CD14-positive monocyte (primary cell): ENCODE data around the gene AKIRIN1. TPM values are rescaled to one million over a fixed set of nuclear protein-coding genes. Genes with fewer than 3 reads are reported as not detected.

Experiments used
- DNase-seq, 3 donors: peaks; one replicate each; pipeline ENCODE4 v3.0.0-alpha.2; 2011 to 2022
- H2AFZ ChIP-seq: 2 replicates; pipeline ENCODE4 v1.6.0; 2012; ENCODE audit warnings: mild to moderate bottlenecking, low read depth, low read length, inconsistent platforms; ENCODE audit not compliant: insufficient read depth, poor library complexity, severe bottlenecking
- H3K27ac ChIP-seq, 2 donors: 1 replicate in 1 of 2; 2 replicates in 1 of 2; pipeline ENCODE4 v1.5.1; 2012 to 2013; ENCODE audit warnings: low read length in 2 of 2, control low read depth in 1 of 2, inconsistent platforms in 1 of 2, low read depth in 1 of 2, mild to moderate bottlenecking in 1 of 2
- H3K27me3 ChIP-seq, 2 donors: one replicate each; pipeline versions ENCODE4 v1.6.0 to v1.6.1; 2011 to 2013; ENCODE audit warnings: low read length in 2 of 2; ENCODE audit not compliant: control insufficient read depth in 2 of 2, insufficient read depth in 2 of 2
- H3K36me3 ChIP-seq, 2 donors: replicated peaks in 1 of 2; 1 replicate in 1 of 2; 2 replicates in 1 of 2; pipeline versions ENCODE4 v1.5.1 to v1.6.1; 2012 to 2013; ENCODE audit warnings: low read length in 2 of 2, control low read depth in 1 of 2, inconsistent platforms in 1 of 2, mild to moderate bottlenecking in 1 of 2; ENCODE audit not compliant: insufficient read depth in 2 of 2, control insufficient read depth in 1 of 2
- H3K4me1 ChIP-seq, 2 donors: 1 replicate in 1 of 2; 2 replicates in 1 of 2; pipeline versions ENCODE4 v1.5.1 to v1.6.1; 2012 to 2013; ENCODE audit warnings: low read length in 2 of 2, control low read depth in 1 of 2, inconsistent platforms in 1 of 2, mild to moderate bottlenecking in 1 of 2, moderate library complexity in 1 of 2; ENCODE audit not compliant: insufficient read depth in 2 of 2, control insufficient read depth in 1 of 2
- H3K4me2 ChIP-seq: replicated peaks from 2 replicates; pipeline ENCODE3; 2012; ENCODE audit warnings: low read length, moderate library complexity, mild to moderate bottlenecking; ENCODE audit not compliant: poor library complexity, severe bottlenecking; ENCODE audit errors: extremely low read depth
- H3K4me3 ChIP-seq, 3 experiments: fragments of 200-600 bp in 1 of 3; sonication (generic) in 1 of 3; replicated peaks in 1 of 3; 1 replicate in 2 of 3; 2 replicates in 1 of 3; pipeline ENCODE4 v1.5.1; 2011 to 2013; ENCODE audit warnings: low read length in 3 of 3, mild to moderate bottlenecking in 3 of 3, control low read depth in 2 of 3, low read depth in 2 of 3, inconsistent platforms in 1 of 3, moderate library complexity in 1 of 3
- H3K79me2 ChIP-seq: 2 replicates; pipeline ENCODE4 v1.6.0; 2012; ENCODE audit warnings: mild to moderate bottlenecking, control low read depth, inconsistent platforms, low read length, moderate library complexity; ENCODE audit not compliant: insufficient read depth
- H3K9ac ChIP-seq: 2 replicates; pipeline ENCODE4 v1.6.0; 2017; ENCODE audit warnings: low read length, mild to moderate bottlenecking; ENCODE audit not compliant: insufficient read depth, poor library complexity, severe bottlenecking
- H3K9me3 ChIP-seq, 2 donors: replicated peaks in 1 of 2; 1 replicate in 1 of 2; 2 replicates in 1 of 2; pipeline versions ENCODE4 v1.5.1 to v1.6.1; 2012 to 2013; ENCODE audit warnings: low read length in 2 of 2, control low read depth in 1 of 2; ENCODE audit not compliant: control insufficient read depth in 1 of 2, insufficient read depth in 1 of 2
- H4K20me1 ChIP-seq: 2 replicates; pipeline ENCODE4 v1.6.0; 2012; ENCODE audit warnings: mild to moderate bottlenecking, low read length, control low read depth, moderate library complexity; ENCODE audit not compliant: insufficient read depth
- H3K27ac Mint-ChIP-seq, 7 donors: one replicate each; pipeline ENCODE4 v1.8.0; 2020; ENCODE audit warnings: mild to moderate bottlenecking in 7 of 7, mixed read lengths in 7 of 7, moderate library complexity in 6 of 7, inconsistent platforms in 2 of 7
- H3K27me3 Mint-ChIP-seq, 3 donors: one replicate each; pipeline ENCODE4 v1.8.0; 2021 to 2022; ENCODE audit warnings: low read depth in 3 of 3, mild to moderate bottlenecking in 3 of 3, mixed read lengths in 3 of 3, moderate library complexity in 3 of 3, inconsistent platforms in 1 of 3
- H3K36me3 Mint-ChIP-seq, 2 donors: one replicate each; pipeline ENCODE4 v1.8.0; 2020; ENCODE audit warnings: mixed read lengths in 2 of 2, inconsistent platforms in 1 of 2, mild to moderate bottlenecking in 1 of 2
- H3K4me1 Mint-ChIP-seq: one replicate; pipeline ENCODE4 v1.8.0; 2020; ENCODE audit warnings: mild to moderate bottlenecking, mixed read lengths
- H3K4me3 Mint-ChIP-seq, 2 donors: one replicate each; pipeline ENCODE4 v1.8.0; 2020; ENCODE audit warnings: mild to moderate bottlenecking in 2 of 2, mixed read lengths in 2 of 2, moderate library complexity in 1 of 2
- H3K9me3 Mint-ChIP-seq, 7 donors: one replicate each; pipeline ENCODE4 v1.8.0; 2020 to 2022; ENCODE audit warnings: mixed read lengths in 7 of 7, mild to moderate bottlenecking in 6 of 7, moderate library complexity in 6 of 7, inconsistent platforms in 2 of 7
- WGBS: methylation state at CpG from one replicate; pipeline ENCODE4 v1.1.5; 2013; ENCODE audit warnings: missing lambda C conversion rate; ENCODE audit not compliant: insufficient coverage; 5-methylcytosine and 5-hydroxymethylcytosine counted together
- intact Hi-C, 2 donors: fragments of 100-400 bp; cut with micrococcal nuclease; formaldehyde crosslinking; loops; one replicate each; pipeline versions ENCODE4 v1.15.0 to v1.15.1; 2023
- polyA plus RNA-seq, 3 donors: library from polyadenylated mRNA; depleted of rRNA in 1 of 3; unstranded in 2 of 3; stranded (reverse) in 1 of 3; fragments of 300-500 nt in 2 of 3; fragments of >200 nt in 1 of 3; fragmentation: Illumina TruSeq in 2 of 3; gene quantifications; 1 replicate in 2 of 3; 2 replicates in 1 of 3; pipeline ENCODE4 v1.2.3, GENCODE V29; 2012 to 2021
- TF ChIP-seq, protein P1 (sequence below): fragments of 200-600 bp; IDR thresholded peaks from one replicate; pipeline ENCODE4 v1.8.0; 2022; ENCODE audit warnings: antibody characterized with exemption, mild to moderate bottlenecking

The AKIRIN1 gene
- polyA plus RNA-seq, 3 donors: 41.8 to 61.0 (median 60.8) TPM

DNA sequence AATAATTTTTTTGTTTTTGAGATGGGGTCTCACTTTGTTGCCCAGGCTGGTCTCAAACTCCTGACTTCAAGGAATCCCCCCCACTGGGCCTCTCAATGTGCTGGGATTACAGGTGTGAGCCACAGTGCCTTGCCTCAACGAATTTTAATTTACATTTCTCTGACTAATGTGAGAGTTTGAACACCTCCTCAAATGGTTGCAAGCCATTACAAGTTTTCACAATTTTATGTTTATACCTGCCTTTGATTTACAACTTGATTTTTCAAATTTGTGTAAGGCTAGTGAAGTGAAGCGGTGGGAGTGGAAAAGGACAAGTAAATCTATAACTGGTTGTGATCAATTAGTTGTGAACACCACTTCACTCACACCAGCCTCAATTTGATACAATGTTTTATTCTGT is 40.5 kb upstream of the AKIRIN1 start:
- no peaks in the 10 kb centered on the region for H4K20me1 ChIP-seq
- H3K79me2 ChIP-seq: no peaks in the 10 kb centered on the region
- H3K4me3 Mint-ChIP-seq: no peak overlapping the region
- peaks cover 0 to 10% (median 5%) of the 10 kb centered on the region in 7 donors for H3K9me3 Mint-ChIP-seq
- H3K27ac Mint-ChIP-seq: no peak overlapping the region
- H3K4me1 Mint-ChIP-seq: peaks cover 4% of the 10 kb centered on the region
- peaks cover 0 to 4% of the 10 kb centered on the region in 2 donors for H3K9me3 ChIP-seq
- H3K36me3 ChIP-seq: no peaks in the 10 kb centered on the region
- peaks cover 0 to 7% (median 3%) of the 10 kb centered on the region in 3 donors for H3K27me3 Mint-ChIP-seq
- H3K36me3 Mint-ChIP-seq: no peaks in the 10 kb centered on the region
- H3K4me2 ChIP-seq: no peak overlapping the region
- whole genome bisulfite sequencing: no CpG with 5 or more reads among the region's 2 CpGs
- no peak overlapping the region for H3K9ac ChIP-seq
- H2AFZ ChIP-seq: no peak overlapping the region
- H3K27me3 ChIP-seq: no peaks in the 10 kb centered on the region
- TF ChIP-seq, protein P1, sequence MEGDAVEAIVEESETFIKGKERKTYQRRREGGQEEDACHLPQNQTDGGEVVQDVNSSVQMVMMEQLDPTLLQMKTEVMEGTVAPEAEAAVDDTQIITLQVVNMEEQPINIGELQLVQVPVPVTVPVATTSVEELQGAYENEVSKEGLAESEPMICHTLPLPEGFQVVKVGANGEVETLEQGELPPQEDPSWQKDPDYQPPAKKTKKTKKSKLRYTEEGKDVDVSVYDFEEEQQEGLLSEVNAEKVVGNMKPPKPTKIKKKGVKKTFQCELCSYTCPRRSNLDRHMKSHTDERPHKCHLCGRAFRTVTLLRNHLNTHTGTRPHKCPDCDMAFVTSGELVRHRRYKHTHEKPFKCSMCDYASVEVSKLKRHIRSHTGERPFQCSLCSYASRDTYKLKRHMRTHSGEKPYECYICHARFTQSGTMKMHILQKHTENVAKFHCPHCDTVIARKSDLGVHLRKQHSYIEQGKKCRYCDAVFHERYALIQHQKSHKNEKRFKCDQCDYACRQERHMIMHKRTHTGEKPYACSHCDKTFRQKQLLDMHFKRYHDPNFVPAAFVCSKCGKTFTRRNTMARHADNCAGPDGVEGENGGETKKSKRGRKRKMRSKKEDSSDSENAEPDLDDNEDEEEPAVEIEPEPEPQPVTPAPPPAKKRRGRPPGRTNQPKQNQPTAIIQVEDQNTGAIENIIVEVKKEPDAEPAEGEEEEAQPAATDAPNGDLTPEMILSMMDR: no peak
- no peak for DNase-seq
- intact Hi-C loops: no loop called here
- no peak overlapping the region for H3K27ac ChIP-seq
- no peak overlapping the region for H3K4me3 ChIP-seq
- no peaks in the 10 kb centered on the region for H3K4me1 ChIP-seq

GRCh38 chr1:38953433-38953860 is 37.6 kb upstream of the AKIRIN1 start:
- H3K36me3 Mint-ChIP-seq: no peaks in the 10 kb centered on the region
- H3K4me3 Mint-ChIP-seq: no peak overlapping the region
- no peak overlapping the region for H3K4me3 ChIP-seq
- H3K9me3 Mint-ChIP-seq: peaks cover 0 to 7% (median 0%) of the 10 kb centered on the region in 7 donors
- no peak overlapping the region for H3K27ac ChIP-seq
- H3K36me3 ChIP-seq: no peaks in the 10 kb centered on the region
- no peaks in the 10 kb centered on the region for H3K27me3 ChIP-seq
- H3K9me3 ChIP-seq: no peaks in the 10 kb centered on the region
- H3K27ac Mint-ChIP-seq: peak overlapping the region in 1 of 7 donors; percentile 11
- no peak overlapping the region for H3K9ac ChIP-seq
- no CpG with 5 or more reads among the region's 4 CpGs for WGBS
- intact Hi-C loops: no loop called here
- H2AFZ ChIP-seq: no peak overlapping the region
- TF ChIP-seq, protein P1: no peak
- H3K27me3 Mint-ChIP-seq: peaks cover 0 to 7% (median 3%) of the 10 kb centered on the region in 3 donors
- H3K4me1 ChIP-seq: no peaks in the 10 kb centered on the region
- H3K79me2 ChIP-seq: no peaks in the 10 kb centered on the region
- peaks cover 4% of the 10 kb centered on the region for H3K4me1 Mint-ChIP-seq
- H4K20me1 ChIP-seq: no peaks in the 10 kb centered on the region
- DNase-seq: no peak
- H3K4me2 ChIP-seq: no peak overlapping the region
